ENCODE measurements around the gene CDH8.

The CDH8 gene

DNA sequence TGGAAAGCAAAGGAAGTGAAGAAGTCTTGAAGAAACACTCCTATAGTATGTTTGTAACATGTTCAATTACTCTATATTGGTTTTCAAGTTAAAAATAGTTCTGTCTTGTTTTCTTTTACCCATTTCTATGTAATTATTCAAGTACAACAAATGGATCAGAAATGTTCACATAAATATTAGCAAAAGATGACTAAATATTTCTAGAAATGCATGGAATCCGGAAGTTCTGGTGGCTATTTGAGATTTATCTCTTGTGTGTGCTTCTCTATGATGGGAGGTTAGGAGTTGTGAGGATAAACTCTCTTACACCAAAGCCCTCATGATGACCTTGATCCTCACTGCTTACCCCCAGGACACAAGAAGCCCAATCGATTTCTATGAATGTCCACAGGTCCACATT lies 237.5 kb downstream of the CDH8 start:
- Histone ChIP-seq H3K36me3 (ENCODE audit: insufficient read depth) (no peaks in the 10 kb centered on the region), H3K4me2 (no peak overlapping the region), H4K20me1 (ENCODE audit: insufficient read depth) (no peaks in the 10 kb centered on the region), H2AFZ (ENCODE audit: low read depth) (no peak overlapping the region), H3K27me3 (ENCODE audit: insufficient read depth, low read depth) (no peaks in the 10 kb centered on the region), H3K27ac (no peak overlapping the region), H3K4me3 (IDR thresholded peaks at IDR 0.05; ENCODE audit: insufficient read depth, low read depth, low read length) (no peak overlapping the region), H3K79me2 (ENCODE audit: insufficient read depth, low read depth) (no peaks in the 10 kb centered on the region), H3K9ac (no peak overlapping the region), H3K4me1 (ENCODE audit: low read depth, poor library complexity, severe bottlenecking) (no peaks in the 10 kb centered on the region)
- TF ChIP-seq, protein P1, sequence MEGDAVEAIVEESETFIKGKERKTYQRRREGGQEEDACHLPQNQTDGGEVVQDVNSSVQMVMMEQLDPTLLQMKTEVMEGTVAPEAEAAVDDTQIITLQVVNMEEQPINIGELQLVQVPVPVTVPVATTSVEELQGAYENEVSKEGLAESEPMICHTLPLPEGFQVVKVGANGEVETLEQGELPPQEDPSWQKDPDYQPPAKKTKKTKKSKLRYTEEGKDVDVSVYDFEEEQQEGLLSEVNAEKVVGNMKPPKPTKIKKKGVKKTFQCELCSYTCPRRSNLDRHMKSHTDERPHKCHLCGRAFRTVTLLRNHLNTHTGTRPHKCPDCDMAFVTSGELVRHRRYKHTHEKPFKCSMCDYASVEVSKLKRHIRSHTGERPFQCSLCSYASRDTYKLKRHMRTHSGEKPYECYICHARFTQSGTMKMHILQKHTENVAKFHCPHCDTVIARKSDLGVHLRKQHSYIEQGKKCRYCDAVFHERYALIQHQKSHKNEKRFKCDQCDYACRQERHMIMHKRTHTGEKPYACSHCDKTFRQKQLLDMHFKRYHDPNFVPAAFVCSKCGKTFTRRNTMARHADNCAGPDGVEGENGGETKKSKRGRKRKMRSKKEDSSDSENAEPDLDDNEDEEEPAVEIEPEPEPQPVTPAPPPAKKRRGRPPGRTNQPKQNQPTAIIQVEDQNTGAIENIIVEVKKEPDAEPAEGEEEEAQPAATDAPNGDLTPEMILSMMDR (conservative IDR thresholded peaks at IDR 0.05; ENCODE audit: low read depth, low read length) = no peak

- Histone ChIP-seq H3K9ac (no peak overlapping the region), H3K36me3 (ENCODE audit: insufficient read depth) (no peaks in the 10 kb centered on the region), H2AFZ (ENCODE audit: low read depth) (no peak overlapping the region), H3K4me3 (IDR thresholded peaks at IDR 0.05; ENCODE audit: insufficient read depth, low read depth, low read length) (no peak overlapping the region), H3K4me2 (no peak overlapping the region), H3K4me1 (ENCODE audit: low read depth, poor library complexity, severe bottlenecking) (no peaks in the 10 kb centered on the region), H3K79me2 (ENCODE audit: insufficient read depth, low read depth) (no peaks in the 10 kb centered on the region), H3K27me3 (ENCODE audit: insufficient read depth, low read depth) (no peaks in the 10 kb centered on the region), H4K20me1 (ENCODE audit: insufficient read depth) (no peaks in the 10 kb centered on the region), H3K27ac (no peak overlapping the region)
- TF ChIP-seq, protein P1 (conservative IDR thresholded peaks at IDR 0.05; ENCODE audit: low read depth, low read length) = no peak
Observed at GRCh38 chr16:61797961-61798507, 238.2 kb downstream of the CDH8 start.

- H3K4me3 ChIP-seq (IDR thresholded peaks at IDR 0.05; ENCODE audit: insufficient read depth, low read depth, low read length) = no peak overlapping the region
- H3K4me1 ChIP-seq (ENCODE audit: low read depth, poor library complexity, severe bottlenecking) = no peaks in the 10 kb centered on the region
- no peaks in the 10 kb centered on the region for H3K36me3 ChIP-seq (ENCODE audit: insufficient read depth)
- no peak overlapping the region for H3K9ac ChIP-seq
- no peaks in the 10 kb centered on the region for H3K27me3 ChIP-seq (ENCODE audit: insufficient read depth, low read depth)
- no peak overlapping the region for H3K4me2 ChIP-seq
- no peaks in the 10 kb centered on the region for H3K79me2 ChIP-seq (ENCODE audit: insufficient read depth, low read depth)
- H2AFZ ChIP-seq (ENCODE audit: low read depth) = no peak overlapping the region
- no peaks in the 10 kb centered on the region for H4K20me1 ChIP-seq (ENCODE audit: insufficient read depth)
- no peak overlapping the region for H3K27ac ChIP-seq
- TF ChIP-seq, protein P1 (conservative IDR thresholded peaks at IDR 0.05; ENCODE audit: low read depth, low read length) = no peak
Observed at GRCh38 chr16:61797296-61797795, 238.9 kb downstream of the CDH8 start.

DNA sequence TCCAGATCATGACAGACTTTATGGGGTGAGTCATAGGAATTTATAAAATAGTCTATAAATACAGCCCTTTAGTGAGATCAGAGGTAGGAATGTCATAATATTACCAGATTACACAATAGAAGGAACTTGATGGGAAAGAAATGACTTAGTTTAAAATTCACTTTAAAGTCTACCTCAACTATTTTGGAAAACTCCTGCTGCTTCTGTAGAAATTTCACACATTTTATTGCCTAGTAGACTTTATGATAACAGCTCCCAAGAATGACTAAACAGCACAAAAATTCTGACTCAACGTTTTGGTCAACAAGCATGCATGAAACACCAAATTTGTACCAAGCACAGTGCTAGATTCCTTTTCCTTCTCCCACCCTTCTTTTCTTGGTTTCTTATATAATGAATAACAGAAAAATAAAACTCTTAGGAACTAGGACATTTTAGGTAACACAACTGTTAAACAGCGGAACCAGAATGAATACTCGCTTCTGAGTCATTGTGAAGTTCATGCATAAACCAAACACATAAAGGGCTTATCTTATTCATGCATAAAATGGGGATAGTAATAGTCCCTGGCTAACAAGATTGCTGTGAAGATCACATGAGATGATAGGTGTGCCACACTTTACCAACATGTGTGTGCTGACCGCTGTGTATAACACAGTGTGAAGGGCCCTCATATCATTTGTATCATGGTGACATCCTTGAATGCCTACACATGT lies 243.9 kb downstream of the CDH8 start:
- Histone ChIP-seq H3K79me2 (ENCODE audit: insufficient read depth, low read depth) (no peaks in the 10 kb centered on the region), H3K9ac (no peak overlapping the region), H3K36me3 (ENCODE audit: insufficient read depth) (no peaks in the 10 kb centered on the region), H3K4me2 (no peak overlapping the region), H3K27ac (no peak overlapping the region), H3K4me1 (ENCODE audit: low read depth, poor library complexity, severe bottlenecking) (no peaks in the 10 kb centered on the region), H3K27me3 (ENCODE audit: insufficient read depth, low read depth) (no peaks in the 10 kb centered on the region), H2AFZ (ENCODE audit: low read depth) (no peak overlapping the region), H4K20me1 (ENCODE audit: insufficient read depth) (no peaks in the 10 kb centered on the region), H3K4me3 (IDR thresholded peaks at IDR 0.05; ENCODE audit: insufficient read depth, low read depth, low read length) (no peak overlapping the region)
- TF ChIP-seq, protein P1 (conservative IDR thresholded peaks at IDR 0.05; ENCODE audit: low read depth, low read length) = no peak
